ENCODE measurements around the gene DIPK1B.

DIPK1B gene

DNA sequence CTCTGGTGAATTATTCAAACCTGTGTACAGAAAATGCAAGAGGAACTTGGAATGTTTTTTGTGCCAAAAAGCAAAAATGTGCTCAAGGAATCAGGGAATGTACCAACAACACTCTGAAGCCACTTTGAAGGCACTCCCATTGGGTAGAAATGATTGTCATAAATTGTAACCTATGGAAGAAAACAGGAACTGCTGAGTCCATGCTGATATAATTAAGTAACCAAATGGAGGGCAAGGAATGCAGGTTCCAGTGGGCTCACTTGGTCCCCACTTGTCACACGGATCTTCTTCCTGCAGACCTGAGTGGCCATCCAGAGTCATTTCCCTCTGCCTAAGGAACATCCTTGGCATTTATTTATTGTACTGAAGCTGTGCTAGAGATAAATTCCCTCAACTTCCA is 38.9 kb downstream of the DIPK1B start:
- no peak for TF ChIP-seq EZH2 (IDR thresholded peaks at IDR 0.05; ENCODE audit: borderline replicate concordance, low read depth, low read length, severe bottlenecking)
- TF ChIP-seq, protein P1, sequence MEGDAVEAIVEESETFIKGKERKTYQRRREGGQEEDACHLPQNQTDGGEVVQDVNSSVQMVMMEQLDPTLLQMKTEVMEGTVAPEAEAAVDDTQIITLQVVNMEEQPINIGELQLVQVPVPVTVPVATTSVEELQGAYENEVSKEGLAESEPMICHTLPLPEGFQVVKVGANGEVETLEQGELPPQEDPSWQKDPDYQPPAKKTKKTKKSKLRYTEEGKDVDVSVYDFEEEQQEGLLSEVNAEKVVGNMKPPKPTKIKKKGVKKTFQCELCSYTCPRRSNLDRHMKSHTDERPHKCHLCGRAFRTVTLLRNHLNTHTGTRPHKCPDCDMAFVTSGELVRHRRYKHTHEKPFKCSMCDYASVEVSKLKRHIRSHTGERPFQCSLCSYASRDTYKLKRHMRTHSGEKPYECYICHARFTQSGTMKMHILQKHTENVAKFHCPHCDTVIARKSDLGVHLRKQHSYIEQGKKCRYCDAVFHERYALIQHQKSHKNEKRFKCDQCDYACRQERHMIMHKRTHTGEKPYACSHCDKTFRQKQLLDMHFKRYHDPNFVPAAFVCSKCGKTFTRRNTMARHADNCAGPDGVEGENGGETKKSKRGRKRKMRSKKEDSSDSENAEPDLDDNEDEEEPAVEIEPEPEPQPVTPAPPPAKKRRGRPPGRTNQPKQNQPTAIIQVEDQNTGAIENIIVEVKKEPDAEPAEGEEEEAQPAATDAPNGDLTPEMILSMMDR (IDR thresholded peaks at IDR 0.05; ENCODE audit: borderline replicate concordance, extremely low read depth, low read length, poor library complexity, severe bottlenecking) = no peak
- no peaks in the 10 kb centered on the region for H4K20me1 ChIP-seq (ENCODE audit: insufficient read depth, low read length)
- DNase-seq (no peak), ATAC-seq (ENCODE audit: insufficient read depth, low read depth) (no peak)
- no peaks in the 10 kb centered on the region for H3K4me1 ChIP-seq (ENCODE audit: insufficient read depth, low read length)
- H3K27me3 ChIP-seq (ENCODE audit: insufficient read depth, low read length, poor library complexity) = no peaks in the 10 kb centered on the region
- H3K4me3 ChIP-seq (ENCODE audit: low read depth in 1 of 2, low read length in 2 of 2) = no peak overlapping the region
- H3K79me2 ChIP-seq (ENCODE audit: insufficient read depth, low read length) = no peaks in the 10 kb centered on the region
- H3K9ac ChIP-seq (ENCODE audit: low read depth, low read length) = no peak overlapping the region
- no peak overlapping the region for H3K27ac ChIP-seq (ENCODE audit: low read length)
- H3K4me2 ChIP-seq (ENCODE audit: insufficient read depth, low read length) = no peak overlapping the region
- H2AFZ ChIP-seq (ENCODE audit: low read depth, low read length) = no peak overlapping the region
- H3K9me3 ChIP-seq (ENCODE audit: insufficient read depth, low read length, severe bottlenecking) = no peaks in the 10 kb centered on the region
- no peaks in the 10 kb centered on the region for H3K36me3 ChIP-seq (ENCODE audit: insufficient read depth, low read length)

DNA sequence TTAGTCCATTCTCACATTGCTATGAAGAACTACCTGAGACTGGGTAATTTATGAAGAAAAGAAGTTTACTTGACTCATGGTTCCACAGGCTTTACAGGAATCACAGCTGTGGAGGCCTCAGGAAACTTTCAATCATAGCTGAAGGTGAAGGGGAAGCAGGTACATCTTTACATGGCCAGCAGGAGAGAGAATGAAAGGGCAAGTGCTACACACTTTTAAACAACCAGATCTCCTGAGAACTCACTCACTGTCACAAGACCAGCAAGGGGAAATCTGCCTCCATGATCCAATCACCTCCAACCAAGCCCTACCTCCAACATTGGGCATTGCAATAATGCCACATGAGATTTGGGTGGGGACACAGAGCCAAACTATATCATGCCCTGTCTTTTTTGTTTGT is 39.4 kb downstream of the DIPK1B start:
- Histone ChIP-seq H3K4me2 (ENCODE audit: insufficient read depth, low read length) (no peak overlapping the region), H3K27me3 (ENCODE audit: insufficient read depth, low read length, poor library complexity) (no peaks in the 10 kb centered on the region), H3K9me3 (ENCODE audit: insufficient read depth, low read length, severe bottlenecking) (no peaks in the 10 kb centered on the region), H4K20me1 (ENCODE audit: insufficient read depth, low read length) (no peaks in the 10 kb centered on the region), H3K4me1 (ENCODE audit: insufficient read depth, low read length) (no peaks in the 10 kb centered on the region), H3K36me3 (ENCODE audit: insufficient read depth, low read length) (no peaks in the 10 kb centered on the region), H2AFZ (ENCODE audit: low read depth, low read length) (no peak overlapping the region), H3K27ac (ENCODE audit: low read length) (no peak overlapping the region), H3K79me2 (ENCODE audit: insufficient read depth, low read length) (no peaks in the 10 kb centered on the region), H3K4me3 (ENCODE audit: low read depth in 1 of 2, low read length in 2 of 2) (no peak overlapping the region), H3K9ac (ENCODE audit: low read depth, low read length) (no peak overlapping the region)
- no peak for TF ChIP-seq EZH2 (IDR thresholded peaks at IDR 0.05; ENCODE audit: borderline replicate concordance, low read depth, low read length, severe bottlenecking)
- TF ChIP-seq, protein P1 (IDR thresholded peaks at IDR 0.05; ENCODE audit: borderline replicate concordance, extremely low read depth, low read length, poor library complexity, severe bottlenecking) = no peak
- ATAC-seq (ENCODE audit: insufficient read depth, low read depth) = no peak
- no peak for DNase-seq

DNA sequence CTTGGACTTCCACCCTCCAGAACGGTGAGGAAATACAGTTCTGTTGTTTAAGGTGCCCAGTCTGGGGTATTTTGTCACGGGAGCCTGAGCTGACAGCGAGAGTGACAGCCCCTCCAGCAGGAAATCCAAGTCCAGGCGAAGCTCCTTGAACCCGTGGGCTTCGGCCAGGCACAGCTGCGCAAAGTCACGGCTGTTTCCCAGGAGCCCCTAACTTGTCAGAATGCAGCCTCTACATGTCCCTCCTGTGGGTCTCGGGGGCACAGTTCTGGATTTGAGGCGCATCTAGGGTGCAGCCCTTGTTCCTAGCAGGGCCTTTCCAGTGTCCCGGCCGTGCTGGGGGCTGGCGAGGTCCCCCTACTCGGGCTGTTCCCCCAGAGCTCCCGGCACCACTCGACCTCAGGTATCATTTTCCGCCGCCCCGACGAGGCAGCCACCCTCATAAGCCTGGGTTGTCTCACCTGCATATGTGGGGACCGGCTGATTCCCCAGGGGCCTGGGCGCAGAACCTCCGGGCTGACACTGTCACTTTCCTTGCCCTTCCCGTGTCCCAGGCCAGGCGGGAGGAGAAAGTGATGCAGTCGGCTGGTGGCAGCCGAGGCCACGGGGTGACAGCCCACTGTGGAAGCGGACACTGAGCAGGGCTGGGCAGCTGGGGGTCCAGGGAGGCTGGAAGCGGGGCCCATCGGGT is 41.1 kb downstream of the DIPK1B start:
- Histone ChIP-seq H4K20me1 (ENCODE audit: insufficient read depth, low read length) (no peaks in the 10 kb centered on the region), H3K4me3 (ENCODE audit: low read depth in 1 of 2, low read length in 2 of 2) (no peak overlapping the region), H3K27me3 (ENCODE audit: insufficient read depth, low read length, poor library complexity) (no peaks in the 10 kb centered on the region), H3K9ac (ENCODE audit: low read depth, low read length) (no peak overlapping the region), H3K4me1 (ENCODE audit: insufficient read depth, low read length) (no peaks in the 10 kb centered on the region), H3K36me3 (ENCODE audit: insufficient read depth, low read length) (no peaks in the 10 kb centered on the region), H3K4me2 (ENCODE audit: insufficient read depth, low read length) (no peak overlapping the region), H3K79me2 (ENCODE audit: insufficient read depth, low read length) (no peaks in the 10 kb centered on the region), H2AFZ (ENCODE audit: low read depth, low read length) (no peak overlapping the region), H3K9me3 (ENCODE audit: insufficient read depth, low read length, severe bottlenecking) (no peaks in the 10 kb centered on the region), H3K27ac (ENCODE audit: low read length) (no peak overlapping the region)
- no peak for DNase-seq
- no peak for ATAC-seq (ENCODE audit: insufficient read depth, low read depth)
- TF ChIP-seq EZH2 (IDR thresholded peaks at IDR 0.05; ENCODE audit: borderline replicate concordance, low read depth, low read length, severe bottlenecking) = no peak
- TF ChIP-seq, protein P1 (IDR thresholded peaks at IDR 0.05; ENCODE audit: borderline replicate concordance, extremely low read depth, low read length, poor library complexity, severe bottlenecking) = no peak
